ENCODE measurements around the gene TMEM72. TPM values are rescaled to one million over a fixed set of nuclear protein-coding genes. Genes with fewer than 3 reads are reported as not detected.

Gene TMEM72
- total RNA-seq, 1 experiment from 2014 or later, result not detected

DNA sequence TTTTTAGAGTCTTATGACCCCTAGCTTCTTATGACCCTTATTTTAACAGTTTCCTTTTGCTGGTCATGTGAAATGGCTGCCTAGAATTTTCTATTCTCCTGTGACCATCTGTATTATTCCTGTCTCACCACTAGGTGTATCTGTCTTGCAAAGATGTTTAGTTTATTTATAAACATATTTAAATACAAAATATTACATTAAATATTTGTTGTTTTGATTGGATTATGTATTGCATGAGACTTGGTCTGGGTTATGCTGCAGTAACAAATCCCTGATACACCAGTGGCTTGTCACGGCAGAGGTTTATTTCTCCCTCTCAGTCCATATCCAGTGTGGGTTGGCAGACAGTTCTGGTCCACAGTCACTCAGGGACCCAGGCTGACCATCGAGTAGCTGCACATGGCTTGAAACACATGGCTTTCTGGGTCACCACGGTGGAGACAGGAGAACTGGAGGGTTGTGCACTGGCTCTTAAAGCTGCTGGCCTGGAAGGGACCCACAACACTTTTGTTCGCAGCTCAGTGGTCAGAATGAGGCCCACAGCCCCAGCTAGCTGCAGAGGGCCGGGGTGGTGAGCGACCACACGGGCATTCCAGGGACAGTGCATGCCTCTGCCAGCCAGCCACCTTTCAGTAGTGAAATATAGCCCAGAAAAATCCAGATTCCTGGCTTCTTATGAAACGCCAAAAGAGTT is 55.8 kb downstream of the TMEM72 start:
- H3K9me3 Mint-ChIP-seq, result no peaks in the 10 kb centered on the region; a peak in 2 of 5 replicates
- H3T11ph ChIP-seq (ENCODE audit: low read length), result no peak overlapping the region
- H4K8ac ChIP-seq (replicated peaks; ENCODE audit: insufficient read length, low read depth, low read length), result no peak overlapping the region
- no peak overlapping the region for H3K23ac ChIP-seq (ENCODE audit: insufficient read length, low read depth, low read length)
- H3K4ac ChIP-seq (ENCODE audit: low read depth, low read length), result no peak overlapping the region
- peaks cover 17% of the 10 kb centered on the region for H3K4me1 ChIP-seq (ENCODE audit: insufficient read depth, low read length)
- H3K79me2 ChIP-seq (ENCODE audit: insufficient read depth, low read length), result no peaks in the 10 kb centered on the region
- H3K18ac ChIP-seq (ENCODE audit: insufficient read length, low read depth, low read length), result no peak overlapping the region
- H2BK5ac ChIP-seq (ENCODE audit: insufficient read length, low read length), result no peak overlapping the region
- H3K27ac Mint-ChIP-seq, result no peak overlapping the region
- H3K27me3 Mint-ChIP-seq (ENCODE audit: low read depth), result no peaks in the 10 kb centered on the region
- no peak overlapping the region for H3K56ac ChIP-seq (ENCODE audit: insufficient read length, low read depth, low read length)
- no peak overlapping the region for H2BK120ac ChIP-seq (ENCODE audit: low read depth, low read length, poor library complexity, severe bottlenecking)
- peaks cover 7 to 25% (median 12%) of the 10 kb centered on the region in 3 experiments; a peak in 6 of 7 replicates for H3K36me3 Mint-ChIP-seq (ENCODE audit: insufficient read depth in 1 of 3, low read depth in 3 of 3)
- H2AK5ac ChIP-seq (ENCODE audit: insufficient read length, low read length), result no peak overlapping the region
- H4K20me1 ChIP-seq (ENCODE audit: control insufficient read depth, insufficient read depth, insufficient read length), result no peaks in the 10 kb centered on the region
- no peak overlapping the region for H2BK15ac ChIP-seq (ENCODE audit: low read depth, low read length)
- H3K27ac ChIP-seq (ENCODE audit: insufficient read length, low read depth, low read length), result no peak overlapping the region
- no peak overlapping the region for H2BK20ac ChIP-seq (ENCODE audit: low read depth, low read length, poor library complexity, severe bottlenecking)
- H3K9me3 ChIP-seq (ENCODE audit: control insufficient read depth, low read depth, low read length), result no peaks in the 10 kb centered on the region
- H3K79me1 ChIP-seq (ENCODE audit: insufficient read depth, low read depth, low read length, poor library complexity, severe bottlenecking), result no peaks in the 10 kb centered on the region
- no peak overlapping the region for H2AFZ ChIP-seq (ENCODE audit: low read length)
- no peak overlapping the region for H3K4me3 Mint-ChIP-seq
- WGBS (ENCODE audit: extremely low coverage, insufficient read length, low lambda C conversion rate), result no CpG with 5 or more reads among the region's 8 CpGs
- DNase-seq, result peak; percentile 18
- no peak overlapping the region for H4K5ac ChIP-seq (ENCODE audit: insufficient read length, low read depth, low read length)
- TF ChIP-seq, protein P1, sequence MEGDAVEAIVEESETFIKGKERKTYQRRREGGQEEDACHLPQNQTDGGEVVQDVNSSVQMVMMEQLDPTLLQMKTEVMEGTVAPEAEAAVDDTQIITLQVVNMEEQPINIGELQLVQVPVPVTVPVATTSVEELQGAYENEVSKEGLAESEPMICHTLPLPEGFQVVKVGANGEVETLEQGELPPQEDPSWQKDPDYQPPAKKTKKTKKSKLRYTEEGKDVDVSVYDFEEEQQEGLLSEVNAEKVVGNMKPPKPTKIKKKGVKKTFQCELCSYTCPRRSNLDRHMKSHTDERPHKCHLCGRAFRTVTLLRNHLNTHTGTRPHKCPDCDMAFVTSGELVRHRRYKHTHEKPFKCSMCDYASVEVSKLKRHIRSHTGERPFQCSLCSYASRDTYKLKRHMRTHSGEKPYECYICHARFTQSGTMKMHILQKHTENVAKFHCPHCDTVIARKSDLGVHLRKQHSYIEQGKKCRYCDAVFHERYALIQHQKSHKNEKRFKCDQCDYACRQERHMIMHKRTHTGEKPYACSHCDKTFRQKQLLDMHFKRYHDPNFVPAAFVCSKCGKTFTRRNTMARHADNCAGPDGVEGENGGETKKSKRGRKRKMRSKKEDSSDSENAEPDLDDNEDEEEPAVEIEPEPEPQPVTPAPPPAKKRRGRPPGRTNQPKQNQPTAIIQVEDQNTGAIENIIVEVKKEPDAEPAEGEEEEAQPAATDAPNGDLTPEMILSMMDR (conservative IDR thresholded peaks at IDR 0.05), result peak; percentile 50
- H4K91ac ChIP-seq (ENCODE audit: insufficient read length, low read depth, low read length), result no peak overlapping the region
- peaks cover 50 to 52% of the 10 kb centered on the region in 2 experiments for H3K4me1 Mint-ChIP-seq
- H3K23me2 ChIP-seq (ENCODE audit: insufficient read length, low read depth, low read length, poor library complexity, severe bottlenecking), result no peaks in the 10 kb centered on the region
- no peak overlapping the region for H3K9ac ChIP-seq (ENCODE audit: extremely low read depth, insufficient read length, low read length)
- H3K27me3 ChIP-seq (ENCODE audit: insufficient read depth, low read length), result no peaks in the 10 kb centered on the region
- no peak overlapping the region for H2BK12ac ChIP-seq (ENCODE audit: insufficient read length, low read depth, low read length)
- H3K14ac ChIP-seq (ENCODE audit: insufficient read depth, low read length), result 0 out of 2 replicates have a peak overlapping the region, but pooled peaks have one; percentile 15
- no peak overlapping the region for H3K4me2 ChIP-seq (ENCODE audit: insufficient read depth, insufficient read length, low read length)

Data from H9 (cell line).